Activated T-cell treated with anti-CD3 and anti-CD28 coated beads, Interleukin-2, amount 50 U/mL, for 24 hours (primary cell): Measurements from ENCODE around the gene CASR.

Source experiments
- DNase-seq: peaks from one replicate; pipeline ENCODE4 v3.0.0-alpha.2; 2020
- H3K27ac Mint-ChIP-seq: 2 replicates; pipeline ENCODE4 v1.8.0; 2020; ENCODE audit warnings: mild to moderate bottlenecking, mixed read lengths
- H3K27me3 Mint-ChIP-seq: 2 replicates; pipeline ENCODE4 v1.8.0; 2020; ENCODE audit warnings: mixed read lengths
- H3K36me3 Mint-ChIP-seq: 2 replicates; pipeline ENCODE4 v1.8.0; 2020; ENCODE audit warnings: low read depth, mixed read lengths
- H3K4me1 Mint-ChIP-seq: 2 replicates; pipeline ENCODE4 v1.8.0; 2020; ENCODE audit warnings: low read depth, mixed read lengths
- H3K4me3 Mint-ChIP-seq: 2 replicates; pipeline ENCODE4 v1.8.0; 2020; ENCODE audit warnings: mild to moderate bottlenecking, moderate library complexity, mixed read lengths
- H3K9me3 Mint-ChIP-seq: 2 replicates; pipeline ENCODE4 v1.8.0; 2020; ENCODE audit warnings: mixed read lengths

CASR gene

DNA sequence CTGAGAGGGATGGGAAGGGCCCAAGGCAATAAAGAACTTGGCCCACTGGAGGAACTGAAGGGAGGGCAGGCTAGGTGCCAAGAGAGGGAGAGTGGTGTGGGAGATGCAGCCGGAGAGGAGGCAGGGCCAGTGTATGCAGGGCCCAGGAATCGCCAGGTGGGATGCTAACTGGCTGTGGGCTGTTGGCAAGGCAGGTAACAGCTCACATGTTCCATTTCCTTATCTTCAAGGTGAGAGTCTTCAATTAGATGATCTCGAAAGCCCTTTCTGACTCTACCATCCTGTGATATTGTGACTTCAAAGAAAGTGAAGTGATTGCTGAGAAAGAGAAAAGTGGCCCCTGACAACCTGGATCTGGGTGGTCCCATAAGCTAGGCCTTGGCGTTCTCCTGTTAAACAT lies 49.0 kb downstream of the CASR start:
- Mint-ChIP-seq H3K4me3 (no peak overlapping the region), H3K27me3 (peaks cover 11% of the 10 kb centered on the region), H3K4me1 (peaks cover 34% of the 10 kb centered on the region), H3K27ac (peak overlapping the region; percentile 53), H3K36me3 (no peaks in the 10 kb centered on the region), H3K9me3 (no peaks in the 10 kb centered on the region)
- DNase-seq: no peak

DNA sequence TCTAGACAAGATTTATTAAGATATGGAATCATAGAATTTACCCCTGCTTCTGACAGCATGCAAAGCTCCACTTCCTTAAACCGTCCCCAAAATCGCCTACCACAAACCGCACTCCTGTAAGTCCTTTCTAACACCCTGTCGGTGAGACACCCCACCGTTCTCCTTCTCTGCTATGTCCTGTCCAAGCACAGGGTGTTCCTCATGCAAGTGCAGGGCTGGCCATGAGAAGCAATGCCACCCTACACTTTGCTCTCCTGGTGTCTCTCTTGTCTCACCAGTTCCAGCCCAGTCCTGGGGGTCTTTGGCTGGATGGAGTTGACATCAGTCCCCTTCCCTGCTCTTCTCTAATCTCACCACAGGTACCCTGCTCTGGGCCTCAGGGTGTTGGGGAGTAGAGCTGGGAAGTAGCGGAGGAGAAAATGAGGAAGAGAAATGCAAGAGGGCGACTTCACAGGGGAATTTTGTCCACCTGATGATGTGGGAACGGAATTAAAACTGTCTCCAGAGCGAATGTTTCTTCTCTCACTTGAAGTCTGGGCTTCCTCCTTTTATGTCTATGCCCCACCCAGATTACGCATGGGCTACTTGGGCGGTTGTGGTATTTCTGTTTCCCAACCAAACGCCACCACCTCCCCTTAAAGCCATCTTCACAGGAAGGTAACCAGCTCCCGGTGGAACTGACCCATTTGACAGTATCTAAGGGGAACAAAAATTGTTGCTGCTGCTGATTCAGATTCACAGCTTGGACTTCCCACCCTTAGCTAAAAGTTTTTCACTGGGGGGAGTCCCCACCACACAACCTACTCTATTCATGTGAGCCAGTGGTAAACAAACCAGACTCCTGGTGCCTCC lies 49.9 kb downstream of the CASR start:
- peaks cover 34% of the 10 kb centered on the region for H3K4me1 Mint-ChIP-seq
- peak overlapping the region; percentile 53 for H3K27ac Mint-ChIP-seq
- H3K9me3 Mint-ChIP-seq: no peaks in the 10 kb centered on the region
- H3K4me3 Mint-ChIP-seq: no peak overlapping the region
- H3K27me3 Mint-ChIP-seq: peaks cover 12% of the 10 kb centered on the region
- DNase-seq: no peak
- H3K36me3 Mint-ChIP-seq: no peaks in the 10 kb centered on the region

DNA sequence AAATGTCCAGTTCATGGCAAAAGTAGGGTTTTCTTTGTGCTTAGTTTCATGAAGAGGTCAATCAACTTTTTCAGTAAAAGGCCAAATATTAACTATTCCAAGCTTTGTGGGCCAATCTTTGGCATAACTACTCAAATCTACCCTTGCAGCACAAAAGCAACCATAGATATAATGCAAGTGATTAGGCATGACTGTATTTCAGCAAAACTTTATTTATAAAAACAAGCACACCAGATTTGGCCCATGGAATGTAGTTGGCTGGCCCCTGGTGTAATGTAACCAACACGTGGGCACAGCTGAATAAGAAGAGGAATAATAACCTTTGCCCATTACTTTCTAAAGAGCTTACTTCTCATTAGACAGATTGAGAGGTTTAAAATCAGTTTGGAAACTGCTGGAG lies 50.6 kb downstream of the CASR start:
- DNase-seq: no peak
- Mint-ChIP-seq H3K27me3 (peaks cover 14% of the 10 kb centered on the region), H3K4me3 (no peak overlapping the region), H3K9me3 (no peaks in the 10 kb centered on the region), H3K4me1 (peaks cover 34% of the 10 kb centered on the region), H3K27ac (no peak overlapping the region), H3K36me3 (no peaks in the 10 kb centered on the region)

DNA sequence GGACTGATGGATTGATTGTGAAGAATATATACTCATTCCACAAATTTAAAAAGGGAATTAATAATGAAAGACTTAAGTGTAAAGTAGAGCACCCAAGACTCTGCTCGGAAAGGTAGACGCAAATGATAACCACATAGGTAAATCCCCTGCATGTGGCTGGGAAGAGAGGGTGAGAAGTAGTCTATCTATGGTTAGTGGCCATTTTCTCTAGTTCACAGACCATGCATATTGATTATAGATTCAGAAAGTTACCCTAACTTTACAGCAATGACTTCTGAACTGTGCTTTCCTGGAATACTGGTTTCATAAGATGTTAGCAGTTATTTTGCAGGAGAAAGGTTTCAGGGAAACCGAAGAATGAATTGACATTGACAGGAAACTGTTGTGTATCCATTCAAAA lies 51.7 kb downstream of the CASR start:
- no peak for DNase-seq
- peaks cover 34% of the 10 kb centered on the region for H3K4me1 Mint-ChIP-seq
- no peaks in the 10 kb centered on the region for H3K9me3 Mint-ChIP-seq
- H3K4me3 Mint-ChIP-seq: no peak overlapping the region
- H3K36me3 Mint-ChIP-seq: no peaks in the 10 kb centered on the region
- no peak overlapping the region for H3K27ac Mint-ChIP-seq
- H3K27me3 Mint-ChIP-seq: peaks cover 11% of the 10 kb centered on the region

DNA sequence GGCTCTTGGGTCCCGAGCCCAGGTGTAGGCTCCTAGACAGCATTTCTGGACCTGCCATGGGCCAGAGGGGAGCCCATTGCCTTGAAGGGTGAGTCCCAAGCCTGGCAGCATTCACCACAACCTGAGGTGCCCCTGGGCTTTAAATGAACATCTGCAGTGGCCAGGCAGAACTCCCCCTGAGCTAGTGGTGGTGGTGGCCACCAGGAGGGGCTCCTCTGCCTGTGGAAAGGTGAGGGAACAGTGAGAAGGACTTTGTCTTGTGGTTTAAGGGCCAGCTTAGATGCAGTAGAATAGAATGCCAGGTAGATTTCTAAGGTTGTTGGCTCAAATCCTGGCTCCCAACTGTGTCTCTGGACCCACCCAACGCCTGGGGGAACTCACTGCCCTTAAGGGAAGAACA lies 55.6 kb downstream of the CASR start:
- peaks cover 11% of the 10 kb centered on the region for H3K4me1 Mint-ChIP-seq
- H3K27ac Mint-ChIP-seq: no peak overlapping the region
- peaks cover 17% of the 10 kb centered on the region for H3K27me3 Mint-ChIP-seq
- H3K4me3 Mint-ChIP-seq: no peak overlapping the region
- DNase-seq: no peak
- no peaks in the 10 kb centered on the region for H3K9me3 Mint-ChIP-seq
- no peaks in the 10 kb centered on the region for H3K36me3 Mint-ChIP-seq

DNA sequence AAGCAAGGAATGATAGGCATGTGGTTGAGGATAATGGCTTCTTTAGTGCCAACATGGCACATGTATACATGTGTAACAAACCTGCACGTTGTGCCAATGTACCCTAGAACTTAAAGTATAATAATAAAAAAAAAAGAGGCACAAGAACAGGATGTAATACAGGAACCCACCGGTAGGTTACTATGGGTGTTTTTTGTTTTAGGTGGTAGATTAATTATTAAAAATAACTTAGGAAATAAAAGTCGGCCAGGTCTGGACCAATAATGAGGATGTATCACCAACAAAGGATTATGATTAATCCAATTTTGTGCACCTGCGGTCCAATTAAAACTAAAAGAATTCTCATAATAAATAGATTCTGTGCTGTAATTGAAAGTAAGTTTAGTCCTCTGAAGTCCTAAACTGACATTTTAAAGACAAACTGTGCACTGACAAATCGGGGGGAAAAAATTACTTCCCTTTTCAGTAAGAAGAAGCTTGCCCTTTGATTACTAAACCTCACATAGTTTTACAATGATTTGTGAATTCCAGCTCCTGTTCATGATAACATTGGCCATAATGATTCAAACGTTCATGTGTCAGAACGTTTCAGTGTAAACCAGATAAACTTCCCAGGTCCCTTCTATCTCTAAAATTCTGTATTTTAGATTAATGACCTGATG lies 62.2 kb downstream of the CASR start:
- H3K9me3 Mint-ChIP-seq: no peaks in the 10 kb centered on the region

DNA sequence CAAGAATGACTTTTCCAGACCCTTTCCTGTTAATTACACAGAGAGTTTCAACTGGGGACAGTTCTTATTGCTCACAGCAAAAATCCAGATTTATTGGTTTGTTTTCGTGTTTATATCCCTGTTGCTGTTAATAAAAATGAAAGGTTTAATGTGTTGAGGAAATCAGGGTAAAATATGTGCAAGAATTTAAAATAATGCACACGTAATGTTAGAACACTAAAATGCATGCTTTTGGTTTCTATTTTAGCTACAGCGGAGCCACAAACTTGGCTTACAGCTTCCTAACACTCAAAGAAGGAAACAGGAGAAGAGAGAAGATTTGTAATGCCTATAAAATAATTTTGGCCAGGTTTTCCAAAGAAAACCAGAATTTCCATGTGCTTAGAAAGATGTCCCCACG lies 62.7 kb downstream of the CASR start:
- H3K27ac Mint-ChIP-seq: peak overlapping the region; percentile 70
- peaks cover 26% of the 10 kb centered on the region for H3K4me1 Mint-ChIP-seq
- DNase-seq: no peak
- H3K9me3 Mint-ChIP-seq: no peaks in the 10 kb centered on the region
- no peaks in the 10 kb centered on the region for H3K36me3 Mint-ChIP-seq
- peaks cover 11% of the 10 kb centered on the region for H3K27me3 Mint-ChIP-seq
- peak overlapping the region; percentile 52 for H3K4me3 Mint-ChIP-seq

More for the DNA sequence above, 62.2 kb downstream of the CASR start:
- no peaks in the 10 kb centered on the region for H3K36me3 Mint-ChIP-seq
- H3K27ac Mint-ChIP-seq: peak overlapping the region; percentile 70
- peak overlapping the region; percentile 52 for H3K4me3 Mint-ChIP-seq
- no peak for DNase-seq
- peaks cover 11% of the 10 kb centered on the region for H3K27me3 Mint-ChIP-seq
- H3K4me1 Mint-ChIP-seq: peaks cover 26% of the 10 kb centered on the region

DNA sequence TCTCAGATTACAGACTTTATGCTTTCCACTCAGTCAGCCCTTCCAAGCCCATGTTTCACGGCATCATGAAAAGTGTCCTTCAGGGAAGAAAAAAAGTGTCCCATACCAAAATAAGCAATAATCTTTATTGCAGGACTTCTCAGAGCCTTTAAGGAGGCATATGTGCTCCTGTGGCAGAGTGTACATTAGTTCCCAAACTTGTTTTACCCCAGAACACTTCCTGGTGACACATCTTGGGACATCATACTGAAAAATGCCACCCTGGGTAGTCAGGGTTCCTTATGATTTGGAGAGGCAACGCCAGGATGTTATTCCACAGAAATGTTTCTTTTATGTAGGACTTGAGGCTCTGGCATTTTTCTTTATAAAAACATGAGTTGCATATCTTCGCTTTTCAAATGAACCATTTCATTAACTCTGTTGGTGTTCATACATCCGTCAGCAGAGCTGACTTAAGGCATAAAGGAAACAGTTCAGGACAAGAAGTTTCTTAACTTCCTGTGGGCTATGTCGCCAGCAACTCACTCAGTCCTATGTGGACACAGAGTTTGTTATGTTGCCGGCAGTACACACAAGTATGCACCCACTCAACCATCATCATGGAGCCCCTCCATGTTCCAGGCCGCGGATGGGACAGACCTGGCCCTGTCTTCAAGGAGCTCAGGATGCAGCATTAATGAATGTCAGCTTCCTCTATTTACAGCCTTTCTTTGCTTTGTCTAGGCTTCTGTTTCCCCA lies 63.8 kb downstream of the CASR start:
- Mint-ChIP-seq H3K9me3 (no peaks in the 10 kb centered on the region), H3K36me3 (no peaks in the 10 kb centered on the region), H3K4me1 (peaks cover 26% of the 10 kb centered on the region), H3K27ac (no peak overlapping the region), H3K4me3 (no peak overlapping the region), H3K27me3 (peaks cover 3% of the 10 kb centered on the region)
- no peak for DNase-seq

DNA sequence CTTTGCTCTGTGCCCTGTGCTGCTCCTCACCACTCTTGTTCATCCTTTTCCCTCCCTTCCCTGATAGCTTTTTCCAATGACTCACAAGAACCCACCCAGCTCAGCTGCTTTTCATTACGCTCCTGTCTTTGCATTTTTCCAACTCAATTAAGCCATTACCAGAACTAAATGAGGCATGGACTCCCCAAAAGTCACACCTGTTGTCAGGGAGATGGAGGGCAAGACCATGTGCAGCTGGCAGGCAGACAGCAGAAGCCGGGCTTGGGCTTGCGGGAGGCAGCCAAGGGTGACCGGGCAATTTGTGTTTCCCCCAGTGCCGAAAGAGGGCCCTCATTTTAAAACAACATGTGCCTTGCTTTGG lies 64.3 kb downstream of the CASR start:
- no peaks in the 10 kb centered on the region for H3K36me3 Mint-ChIP-seq
- H3K9me3 Mint-ChIP-seq: no peaks in the 10 kb centered on the region
- no peak overlapping the region for H3K27ac Mint-ChIP-seq
- H3K27me3 Mint-ChIP-seq: peaks cover 2% of the 10 kb centered on the region
- DNase-seq: no peak
- no peak overlapping the region for H3K4me3 Mint-ChIP-seq
- H3K4me1 Mint-ChIP-seq: peaks cover 26% of the 10 kb centered on the region

DNA sequence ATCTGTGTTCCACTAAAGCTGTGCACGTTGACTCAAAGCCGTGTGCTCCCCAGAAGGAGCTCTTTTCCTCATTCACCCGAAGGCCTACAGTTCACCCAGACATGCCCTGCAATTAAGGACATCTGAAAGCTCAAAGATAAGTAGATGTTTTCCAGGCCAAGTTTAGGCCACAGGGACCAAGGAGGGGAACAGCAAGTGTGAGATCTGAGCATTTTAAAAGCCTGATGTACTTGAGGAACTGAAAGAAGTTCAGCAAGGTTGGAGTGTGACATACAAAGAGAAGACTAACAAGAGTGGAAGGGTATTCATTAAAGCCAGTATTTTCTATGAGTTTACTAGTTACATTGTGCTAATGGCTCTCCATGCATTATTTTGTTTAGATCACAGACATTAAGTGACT lies 68.0 kb downstream of the CASR start:
- peaks cover 27% of the 10 kb centered on the region for H3K4me1 Mint-ChIP-seq
- H3K36me3 Mint-ChIP-seq: no peaks in the 10 kb centered on the region
- H3K4me3 Mint-ChIP-seq: no peak overlapping the region
- no peaks in the 10 kb centered on the region for H3K27me3 Mint-ChIP-seq
- H3K27ac Mint-ChIP-seq: no peak overlapping the region
- no peak for DNase-seq
- H3K9me3 Mint-ChIP-seq: no peaks in the 10 kb centered on the region

DNA sequence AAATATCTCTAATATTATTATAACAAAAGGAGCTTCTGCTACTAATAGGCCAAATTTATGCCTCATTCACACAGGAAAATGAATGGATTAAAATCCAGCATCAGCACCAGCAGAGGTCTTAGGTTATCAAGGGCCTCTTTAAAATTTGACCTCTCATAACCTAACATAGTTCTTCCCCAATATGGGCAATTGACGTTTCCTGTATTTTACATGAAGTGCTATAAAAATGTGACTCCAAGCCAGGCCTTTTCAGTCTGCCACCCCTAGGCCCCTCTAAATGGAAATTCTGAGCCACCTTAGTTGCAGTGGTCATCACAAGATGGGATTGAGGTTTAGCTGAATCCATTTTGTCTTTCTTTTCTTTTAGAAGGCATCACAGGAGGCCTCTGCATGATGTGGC lies 70.1 kb downstream of the CASR start:
- no peak overlapping the region for H3K4me3 Mint-ChIP-seq
- DNase-seq: no peak
- H3K27ac Mint-ChIP-seq: no peak overlapping the region
- no peaks in the 10 kb centered on the region for H3K27me3 Mint-ChIP-seq
- peaks cover 19% of the 10 kb centered on the region for H3K4me1 Mint-ChIP-seq
- H3K9me3 Mint-ChIP-seq: no peaks in the 10 kb centered on the region
- H3K36me3 Mint-ChIP-seq: no peaks in the 10 kb centered on the region

DNA sequence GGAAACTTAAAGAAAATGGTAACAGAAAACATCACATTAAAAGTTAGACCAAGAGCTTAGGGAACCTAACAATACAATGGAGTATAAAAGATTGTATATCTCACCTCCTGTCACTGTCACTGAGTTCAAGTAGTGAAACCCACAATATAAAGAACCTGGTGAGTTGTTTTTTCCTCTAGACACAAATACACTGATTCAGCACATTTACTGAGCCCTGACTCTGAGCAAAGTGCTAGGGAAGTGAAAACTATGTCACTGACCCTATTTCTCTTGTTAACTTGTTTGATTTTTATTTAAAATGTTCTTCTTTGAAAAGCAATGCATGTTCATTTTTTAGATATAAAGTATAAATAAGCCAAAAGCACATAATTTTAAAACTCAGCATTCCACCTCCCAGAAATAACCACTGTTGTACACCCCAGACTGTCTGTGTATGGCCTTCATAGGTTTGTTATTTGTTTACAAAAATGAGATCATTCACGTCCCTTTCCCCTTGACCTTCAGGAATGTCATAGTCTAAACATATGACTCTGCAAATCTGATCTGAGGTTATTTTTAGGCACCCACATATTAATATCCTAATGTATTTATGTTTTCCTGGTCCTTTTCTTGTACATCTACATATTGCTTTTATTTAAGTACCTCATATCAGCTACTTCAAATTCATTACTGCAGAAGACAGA lies 72.4 kb downstream of the CASR start:
- peak overlapping the region; percentile 9 for H3K27ac Mint-ChIP-seq

DNA sequence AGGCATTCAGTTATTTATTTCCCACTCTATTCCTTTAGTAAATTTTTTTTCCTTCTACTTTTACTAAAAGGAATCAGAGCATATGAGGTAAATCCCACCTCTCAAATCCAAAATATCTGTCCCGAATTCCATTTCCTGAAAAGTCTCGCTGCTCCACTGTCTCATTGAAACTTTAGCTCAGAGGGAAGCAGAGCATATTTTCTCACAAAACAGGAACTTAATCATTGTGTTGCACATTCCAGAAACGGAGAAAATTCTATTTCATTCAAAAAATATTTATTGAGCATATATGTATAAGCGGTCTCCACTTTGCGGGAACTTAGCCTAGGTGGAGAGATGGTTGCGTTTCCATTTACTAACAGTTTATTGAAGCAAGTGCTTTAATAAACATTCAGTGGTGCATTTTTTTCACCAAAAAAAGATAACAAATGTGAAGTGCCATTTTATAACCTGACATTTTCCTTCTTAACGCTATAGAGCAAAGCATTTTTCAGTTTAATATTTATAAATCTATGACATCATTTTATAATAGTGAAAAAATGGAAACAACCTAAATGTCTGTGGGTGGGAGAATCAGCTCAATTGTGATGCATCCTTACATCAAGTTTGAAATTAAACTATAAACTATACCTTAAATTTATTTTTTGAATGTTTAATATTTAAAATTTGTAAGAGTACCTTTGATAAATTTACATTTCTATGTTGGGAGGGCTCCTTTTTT lies 74.3 kb downstream of the CASR start:
- H3K27me3 Mint-ChIP-seq: peaks cover 8% of the 10 kb centered on the region
- no peaks in the 10 kb centered on the region for H3K9me3 Mint-ChIP-seq
- no peak overlapping the region for H3K4me3 Mint-ChIP-seq
- H3K36me3 Mint-ChIP-seq: no peaks in the 10 kb centered on the region
- no peak for DNase-seq
- peaks cover 24% of the 10 kb centered on the region for H3K4me1 Mint-ChIP-seq
- no peak overlapping the region for H3K27ac Mint-ChIP-seq

More for the DNA sequence above, 72.4 kb downstream of the CASR start:
- Mint-ChIP-seq H3K27me3 (peaks cover 3% of the 10 kb centered on the region), H3K36me3 (no peaks in the 10 kb centered on the region), H3K4me1 (peaks cover 24% of the 10 kb centered on the region), H3K4me3 (no peak overlapping the region), H3K9me3 (no peaks in the 10 kb centered on the region)
- no peak for DNase-seq
